DND-41 (cell line): Measurements from ENCODE around the gene ATG101.

ENCODE experiments used
- EZH2 ChIP-seq: IDR thresholded peaks from 3 replicates; pipeline ENCODE4 v1.6.1; 2012; ENCODE audit warnings: borderline replicate concordance, low read depth, mild to moderate bottlenecking, moderate library complexity, low read length, inconsistent platforms; ENCODE audit not compliant: severe bottlenecking
- TF ChIP-seq, protein P1 (sequence below): IDR thresholded peaks from 2 replicates; pipeline ENCODE4 v1.5.1; 2012; ENCODE audit warnings: borderline replicate concordance, low read length, moderate library complexity, mild to moderate bottlenecking; ENCODE audit not compliant: poor library complexity, severe bottlenecking; ENCODE audit errors: extremely low read depth

GRCh38 chr12:52023182-52023975, 46.4 kb upstream of the ATG101 start:
- TF ChIP-seq, protein P1, sequence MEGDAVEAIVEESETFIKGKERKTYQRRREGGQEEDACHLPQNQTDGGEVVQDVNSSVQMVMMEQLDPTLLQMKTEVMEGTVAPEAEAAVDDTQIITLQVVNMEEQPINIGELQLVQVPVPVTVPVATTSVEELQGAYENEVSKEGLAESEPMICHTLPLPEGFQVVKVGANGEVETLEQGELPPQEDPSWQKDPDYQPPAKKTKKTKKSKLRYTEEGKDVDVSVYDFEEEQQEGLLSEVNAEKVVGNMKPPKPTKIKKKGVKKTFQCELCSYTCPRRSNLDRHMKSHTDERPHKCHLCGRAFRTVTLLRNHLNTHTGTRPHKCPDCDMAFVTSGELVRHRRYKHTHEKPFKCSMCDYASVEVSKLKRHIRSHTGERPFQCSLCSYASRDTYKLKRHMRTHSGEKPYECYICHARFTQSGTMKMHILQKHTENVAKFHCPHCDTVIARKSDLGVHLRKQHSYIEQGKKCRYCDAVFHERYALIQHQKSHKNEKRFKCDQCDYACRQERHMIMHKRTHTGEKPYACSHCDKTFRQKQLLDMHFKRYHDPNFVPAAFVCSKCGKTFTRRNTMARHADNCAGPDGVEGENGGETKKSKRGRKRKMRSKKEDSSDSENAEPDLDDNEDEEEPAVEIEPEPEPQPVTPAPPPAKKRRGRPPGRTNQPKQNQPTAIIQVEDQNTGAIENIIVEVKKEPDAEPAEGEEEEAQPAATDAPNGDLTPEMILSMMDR: peak; percentile 95
- no peak for TF ChIP-seq EZH2
